ENCODE measurements around the gene TSTD1. TPM values are rescaled to one million over a fixed set of nuclear protein-coding genes. Genes with fewer than 3 reads are reported as not detected.
"Not testable (repeated sequence)": the region's sequence is repeated elsewhere in the genome, so short reads cannot be mapped to it uniquely, and the experiment has no call there.

The TSTD1 gene
- total RNA-seq, 1 donor from 2014 or later: 11.0 TPM

- DNase-seq (ENCODE audit: low spot score): no peak
Observed at GRCh38 chr1:161069241-161069640, 30.5 kb upstream of the TSTD1 start.

- no peak for DNase-seq (ENCODE audit: low spot score)
Observed at GRCh38 chr1:161068306-161069234, 29.8 kb upstream of the TSTD1 start.

GRCh38 chr1:161066694-161067093 lies 27.9 kb upstream of the TSTD1 start:
- no peak for DNase-seq (ENCODE audit: low spot score)

GRCh38 chr1:161065681-161066080 lies 26.9 kb upstream of the TSTD1 start:
- not testable (repeated sequence) for DNase-seq (ENCODE audit: low spot score)

- not testable (repeated sequence) for DNase-seq (ENCODE audit: low spot score)
Observed at GRCh38 chr1:161063936-161064335, 25.2 kb upstream of the TSTD1 start.

- DNase-seq (ENCODE audit: low spot score): no peak
Observed at GRCh38 chr1:161061419-161061818, 22.7 kb upstream of the TSTD1 start.

GRCh38 chr1:161059293-161059692 lies 20.5 kb upstream of the TSTD1 start:
- no peak for DNase-seq (ENCODE audit: low spot score)

GRCh38 chr1:161054805-161055204 lies 16.0 kb upstream of the TSTD1 start:
- no peak for DNase-seq (ENCODE audit: low spot score)

- no peak for DNase-seq (ENCODE audit: low spot score)
Observed at GRCh38 chr1:161054232-161054631, 15.5 kb upstream of the TSTD1 start.

- DNase-seq (ENCODE audit: low spot score): no peak
Observed at GRCh38 chr1:161052899-161053298, 14.1 kb upstream of the TSTD1 start.

GRCh38 chr1:161051219-161051618 lies 12.5 kb upstream of the TSTD1 start:
- no peak for DNase-seq (ENCODE audit: low spot score)

GRCh38 chr1:161048949-161049722 lies 10.4 kb upstream of the TSTD1 start:
- DNase-seq (ENCODE audit: low spot score): no peak

- DNase-seq (ENCODE audit: low spot score): no peak
Observed at GRCh38 chr1:161047436-161048420, 9.0 kb upstream of the TSTD1 start.

- no peak for DNase-seq (ENCODE audit: low spot score)
Observed at GRCh38 chr1:161046605-161047228, 8.0 kb upstream of the TSTD1 start.

- DNase-seq (ENCODE audit: low spot score): peak; percentile 95
Observed at GRCh38 chr1:161045736-161046604, 7.2 kb upstream of the TSTD1 start, which contains the start of gene USF1. Gene USF1 (minus strand): TSS chr1:161045977. CDS start chr1:161043275, 2,702 bp downstream.

- DNase-seq (ENCODE audit: low spot score): no peak
Observed at GRCh38 chr1:161044908-161045735, 6.4 kb upstream of the TSTD1 start.

- no peak for DNase-seq (ENCODE audit: low spot score)
Observed at GRCh38 chr1:161044535-161044907, 5.8 kb upstream of the TSTD1 start.

- DNase-seq (ENCODE audit: low spot score): no peak
Observed at GRCh38 chr1:161039546-161039945, 782 bp upstream of the TSTD1 start.

GRCh38 chr1:161039154-161039545 lies 386 bp upstream of the TSTD1 start:
- no peak for DNase-seq (ENCODE audit: low spot score)

Measured in mesenteric fat pad (tissue), 1 donor.